ENCODE measurements around the gene HLA-DOA. TPM values are rescaled to one million over a fixed set of nuclear protein-coding genes. Genes with fewer than 3 reads are reported as not detected.

Gene HLA-DOA
- total RNA-seq, 4 donors from 2014 or later, result 3.8 to 11.5 (median 8.3) TPM

- no peaks in the 10 kb centered on the region for H3K9me3 ChIP-seq
- 66% methylated on average over 10 of the region's 10 CpGs for WGBS
- peaks cover 47 to 77% (median 65%) of the 10 kb centered on the region in 4 donors for H3K4me1 ChIP-seq
- H3K27ac ChIP-seq (replicated peaks in 1 of 4), result peak overlapping the region in 1 of 4 donors; percentile 42
- intact Hi-C loops (cut with DNase I), result loop anchor here (5.0 kb wide), 2 partner anchors 140 to 780 kb away; partner anchors contain the start of gene TAP2
- H3K27me3 ChIP-seq, result no peaks in the 10 kb centered on the region
- H3K4me3 ChIP-seq, result no peak overlapping the region
- H3K36me3 ChIP-seq, result peaks cover 66 to 100% (median 88%) of the 10 kb centered on the region in 4 donors
- TF ChIP-seq POLR2AphosphoS5 (IDR thresholded peaks at IDR 0.05) (no peak), POLR2A (IDR thresholded peaks at IDR 0.05; ENCODE audit: low read depth) (no peak), EP300 (IDR thresholded peaks at IDR 0.05) (no peak)
- TF ChIP-seq, protein P1, sequence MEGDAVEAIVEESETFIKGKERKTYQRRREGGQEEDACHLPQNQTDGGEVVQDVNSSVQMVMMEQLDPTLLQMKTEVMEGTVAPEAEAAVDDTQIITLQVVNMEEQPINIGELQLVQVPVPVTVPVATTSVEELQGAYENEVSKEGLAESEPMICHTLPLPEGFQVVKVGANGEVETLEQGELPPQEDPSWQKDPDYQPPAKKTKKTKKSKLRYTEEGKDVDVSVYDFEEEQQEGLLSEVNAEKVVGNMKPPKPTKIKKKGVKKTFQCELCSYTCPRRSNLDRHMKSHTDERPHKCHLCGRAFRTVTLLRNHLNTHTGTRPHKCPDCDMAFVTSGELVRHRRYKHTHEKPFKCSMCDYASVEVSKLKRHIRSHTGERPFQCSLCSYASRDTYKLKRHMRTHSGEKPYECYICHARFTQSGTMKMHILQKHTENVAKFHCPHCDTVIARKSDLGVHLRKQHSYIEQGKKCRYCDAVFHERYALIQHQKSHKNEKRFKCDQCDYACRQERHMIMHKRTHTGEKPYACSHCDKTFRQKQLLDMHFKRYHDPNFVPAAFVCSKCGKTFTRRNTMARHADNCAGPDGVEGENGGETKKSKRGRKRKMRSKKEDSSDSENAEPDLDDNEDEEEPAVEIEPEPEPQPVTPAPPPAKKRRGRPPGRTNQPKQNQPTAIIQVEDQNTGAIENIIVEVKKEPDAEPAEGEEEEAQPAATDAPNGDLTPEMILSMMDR (IDR thresholded peaks at IDR 0.05), result no peak
- DNase-seq (ENCODE audit: extremely low spot score), result no peak
Measured at GRCh38 chr6:32977272-32977952, 32.0 kb downstream of the HLA-DOA start.

DNA sequence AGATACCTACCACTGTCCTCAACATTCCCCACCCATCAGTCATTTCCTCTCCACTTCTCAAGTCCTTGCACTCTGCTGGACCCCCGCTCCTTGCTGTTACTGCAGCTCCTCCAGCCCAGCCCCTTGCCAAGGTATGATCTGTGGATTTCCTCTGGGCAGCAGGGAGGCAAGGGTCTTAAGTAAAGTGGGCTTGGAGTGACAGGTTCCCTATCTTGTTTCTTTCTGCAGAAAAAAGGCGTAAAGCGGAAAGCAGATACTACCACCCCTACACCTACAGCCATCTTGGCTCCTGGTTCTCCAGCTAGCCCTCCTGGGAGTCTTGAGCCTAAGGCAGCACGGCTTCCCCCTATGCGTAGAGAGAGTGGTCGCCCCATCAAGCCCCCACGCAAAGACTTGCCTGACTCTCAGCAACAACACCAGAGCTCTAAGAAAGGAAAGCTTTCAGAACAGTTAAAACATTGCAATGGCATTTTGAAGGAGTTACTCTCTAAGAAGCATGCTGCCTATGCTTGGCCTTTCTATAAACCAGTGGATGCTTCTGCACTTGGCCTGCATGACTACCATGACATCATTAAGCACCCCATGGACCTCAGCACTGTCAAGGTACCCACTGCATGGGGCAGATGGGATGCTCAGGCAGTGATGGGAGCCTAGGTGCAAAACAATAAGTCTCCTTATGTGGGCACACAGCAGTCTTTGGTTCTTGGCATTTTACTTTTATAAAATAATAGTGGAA, 32.9 kb downstream of the HLA-DOA start:
- peaks cover 66 to 94% (median 84%) of the 10 kb centered on the region in 4 donors for H3K36me3 ChIP-seq
- peaks cover 40 to 68% (median 60%) of the 10 kb centered on the region in 4 donors for H3K4me1 ChIP-seq

DNA sequence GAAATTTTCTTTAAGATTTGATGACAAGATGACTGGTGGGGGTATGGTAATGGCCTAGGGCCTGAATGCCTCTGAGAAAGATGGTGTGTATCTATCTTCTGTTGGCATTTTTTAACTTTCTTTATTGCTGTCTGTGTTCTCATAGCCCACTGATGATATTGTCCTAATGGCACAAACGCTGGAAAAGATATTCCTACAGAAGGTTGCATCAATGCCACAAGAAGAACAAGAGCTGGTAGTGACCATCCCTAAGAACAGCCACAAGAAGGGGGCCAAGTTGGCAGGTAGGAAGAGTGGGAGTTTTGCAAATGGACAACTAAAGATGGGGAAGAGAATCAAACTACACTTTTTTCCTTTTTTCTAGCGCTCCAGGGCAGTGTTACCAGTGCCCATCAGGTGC, 33.5 kb downstream of the HLA-DOA start:
- Histone ChIP-seq H3K9me3 (no peaks in the 10 kb centered on the region), H3K27ac (replicated peaks in 1 of 4) (no peak overlapping the region), H3K36me3 (peaks cover 62 to 88% (median 77%) of the 10 kb centered on the region in 4 donors), H3K27me3 (no peaks in the 10 kb centered on the region), H3K4me1 (peaks cover 38 to 66% (median 58%) of the 10 kb centered on the region in 4 donors), H3K4me3 (no peak overlapping the region)
- TF ChIP-seq EP300 (IDR thresholded peaks at IDR 0.05), result no peak
- no peak for TF ChIP-seq POLR2A (IDR thresholded peaks at IDR 0.05; ENCODE audit: low read depth)
- TF ChIP-seq, protein P1 (IDR thresholded peaks at IDR 0.05), result no peak
- TF ChIP-seq POLR2AphosphoS5 (IDR thresholded peaks at IDR 0.05), result no peak
- intact Hi-C loops (cut with DNase I), result loop anchor here (5.0 kb wide), 2 partner anchors 139 to 779 kb away; partner anchors contain the start of gene TAP2
- no peak for DNase-seq (ENCODE audit: extremely low spot score)
- 49% methylated on average over 2 of the region's 2 CpGs for whole genome bisulfite sequencing

More for the DNA sequence above, 32.9 kb downstream of the HLA-DOA start:
- Histone ChIP-seq H3K27me3 (no peaks in the 10 kb centered on the region), H3K27ac (replicated peaks in 1 of 4) (no peak overlapping the region), H3K9me3 (no peaks in the 10 kb centered on the region), H3K4me3 (no peak overlapping the region)
- no peak for DNase-seq (ENCODE audit: extremely low spot score)
- WGBS, result 67% methylated on average over 7 of the region's 7 CpGs
- intact Hi-C loops (cut with DNase I), result loop anchor here (5.0 kb wide), 2 partner anchors 139 to 779 kb away; partner anchors contain the start of gene TAP2
- TF ChIP-seq, protein P1 (IDR thresholded peaks at IDR 0.05), result no peak
- TF ChIP-seq POLR2A (IDR thresholded peaks at IDR 0.05; ENCODE audit: low read depth) (no peak), EP300 (IDR thresholded peaks at IDR 0.05) (no peak), POLR2AphosphoS5 (IDR thresholded peaks at IDR 0.05) (no peak)

GRCh38 chr6:32974541-32975308, 34.7 kb downstream of the HLA-DOA start:
- H3K9me3 ChIP-seq, result no peaks in the 10 kb centered on the region
- TF ChIP-seq, protein P1 (IDR thresholded peaks at IDR 0.05), result no peak
- TF ChIP-seq POLR2AphosphoS5 (IDR thresholded peaks at IDR 0.05) (no peak), EP300 (IDR thresholded peaks at IDR 0.05) (no peak), POLR2A (IDR thresholded peaks at IDR 0.05; ENCODE audit: low read depth) (no peak)
- peak overlapping the region; percentile 59 to 87 (median 76) for H3K4me3 ChIP-seq
- peak overlapping the region in 3 of 4 donors; percentile 98 to 100 (median 100) for H3K27ac ChIP-seq (replicated peaks in 1 of 4)
- peaks cover 50 to 76% (median 66%) of the 10 kb centered on the region in 4 donors for H3K36me3 ChIP-seq
- 8% methylated on average over 12 of the region's 14 CpGs for WGBS
- peaks cover 33 to 54% (median 50%) of the 10 kb centered on the region in 4 donors for H3K4me1 ChIP-seq
- intact Hi-C loops (cut with DNase I), result loop anchor here (5.0 kb wide), 2 partner anchors 137 to 777 kb away; partner anchors contain the start of gene TAP2
- no peak for DNase-seq (ENCODE audit: extremely low spot score)
- H3K27me3 ChIP-seq, result no peaks in the 10 kb centered on the region
